K562 (cell line): ENCODE data around the gene GPR176. TPM values are rescaled to one million over a fixed set of nuclear protein-coding genes. Genes with fewer than 3 reads are reported as not detected.

Experiments used
- ATAC-seq: fragments of 200-7000 bp; cut with Tn5 transposase; 3 replicates; pipeline ENCODE4 v1.9.1; 2020; ENCODE audit warnings: moderate library complexity
- BruUV-seq: library from RNA; stranded (reverse); fragments of 400-500 nt; replicated peaks from 2 replicates; lab custom pipeline; 2021; lab: Mats Ljungman, UMichigan
- CTCF ChIA-PET: fragments of 300-600 bp; formaldehyde crosslinking; extraction: SDS; loops from one replicate; lab custom pipeline; 2021; ENCODE audit warnings: low intra/inter-chr PET ratio; lab: Yijun Ruan, JAX
- POLR2A ChIA-PET: fragments of 300-600, 350-650 bp; sonication (Branson Sonifier 250); formaldehyde crosslinking; extraction: SDS; loops from one replicate; lab custom pipeline; 2021; ENCODE audit warnings: antibody characterized with exemption, inconsistent platforms; lab: Yijun Ruan, JAX
- DNase-seq, 4 experiments: peaks; one replicate each; pipeline versions ENCODE4 v3.0.0 to v3.0.0-alpha.2; 2011 to 2018; ENCODE audit warnings: low spot score in 3 of 4, mixed read lengths in 3 of 4; ENCODE audit errors: extremely low read depth in 1 of 4
- FAIRE-seq: peaks from 2 replicates; lab custom pipeline; 2011; peaks lifted over from hg19 to GRCh38; lab: Jason Lieb, UNC
- H2AFZ ChIP-seq: 2 replicates; pipeline ENCODE4 v1.6.0; 2011; ENCODE audit warnings: low read depth, low read length, control low read depth, inconsistent platforms
- H3K27ac ChIP-seq: fragments of 200-600 bp; 3 replicates; pipeline ENCODE4 v1.8.0; 2011; ENCODE audit warnings: low read depth, mild to moderate bottlenecking, control low read depth, inconsistent platforms, low read length, moderate library complexity, mixed read lengths; ENCODE audit errors: extremely low read depth
- H3K27me3 ChIP-seq, 2 experiments: fragments of 300-600 bp in 1 of 2; 2 replicates in 1 of 2; 3 replicates in 1 of 2; pipeline versions ENCODE4 v1.6.0 to v1.8.0; 2011; ENCODE audit warnings: inconsistent platforms in 2 of 2, low read length in 2 of 2, mild to moderate bottlenecking in 1 of 2, mixed read lengths in 1 of 2, moderate library complexity in 1 of 2; ENCODE audit not compliant: control insufficient read depth in 2 of 2, insufficient read depth in 2 of 2
- H3K36me3 ChIP-seq: fragments of 300-600 bp; 3 replicates; pipeline ENCODE4 v1.8.0; 2011; ENCODE audit warnings: mild to moderate bottlenecking, low read length, inconsistent platforms; ENCODE audit not compliant: control insufficient read depth, insufficient read depth
- H3K4me1 ChIP-seq, 2 experiments: fragments of 200-600 bp in 1 of 2; replicated peaks in 1 of 2; 2 replicates in 1 of 2; 3 replicates in 1 of 2; pipeline versions ENCODE4 v1.5.1 to v1.8.0; 2011; ENCODE audit warnings: inconsistent platforms in 2 of 2, low read length in 2 of 2, mild to moderate bottlenecking in 1 of 2, mixed read lengths in 1 of 2, moderate library complexity in 1 of 2; ENCODE audit not compliant: control insufficient read depth in 2 of 2, insufficient read depth in 2 of 2
- H3K4me2 ChIP-seq: 2 replicates; pipeline ENCODE4 v1.6.1; 2011; ENCODE audit warnings: low read length, control low read depth, inconsistent platforms, mixed read lengths; ENCODE audit not compliant: insufficient read depth
- H3K4me3 ChIP-seq: fragments of 200-600 bp; sonication (generic), shearing (Covaris generic); 2 replicates; pipeline ENCODE4 v1.5.1; 2016; ENCODE audit warnings: control low read depth, inconsistent platforms
- H3K79me2 ChIP-seq: fragments of 200-600 bp; 3 replicates; pipeline ENCODE4 v1.8.0; 2011; ENCODE audit warnings: low read length, inconsistent platforms; ENCODE audit not compliant: control insufficient read depth, insufficient read depth
- H3K9ac ChIP-seq, 2 experiments: 2 replicates each; pipeline versions ENCODE4 v1.6.0 to v1.6.1; 2011; ENCODE audit warnings: low read depth in 2 of 2, low read length in 2 of 2, control low read depth in 1 of 2, inconsistent platforms in 1 of 2, mild to moderate bottlenecking in 1 of 2, mixed read lengths in 1 of 2; ENCODE audit not compliant: insufficient read depth in 1 of 2
- H3K9me1 ChIP-seq: one replicate; pipeline ENCODE4 v1.6.0; 2011; ENCODE audit warnings: inconsistent platforms, mild to moderate bottlenecking, low read length, moderate library complexity; ENCODE audit not compliant: control insufficient read depth, insufficient read depth
- H3K9me3 ChIP-seq: replicated peaks from 2 replicates; pipeline ENCODE4 v1.5.1; 2011; ENCODE audit warnings: low read depth, low read length, inconsistent platforms; ENCODE audit not compliant: control insufficient read depth, insufficient read depth
- H4K20me1 ChIP-seq: replicated peaks from 2 replicates; pipeline ENCODE4 v1.6.1; 2011; ENCODE audit warnings: low read length, inconsistent platforms, mixed read lengths; ENCODE audit not compliant: control insufficient read depth, insufficient read depth
- ARHGAP35 ChIP-seq: fragments of 450-650 bp; IDR thresholded peaks from 2 replicates; pipeline ENCODE4 v1.6.1; 2018; ENCODE audit not compliant: partially characterized antibody
- BACH1 ChIP-seq: fragments of 200-800 bp; sonication (Bioruptor generic); IDR thresholded peaks from 2 replicates; pipeline ENCODE4 v1.6.1; 2016; ENCODE audit warnings: missing genetic modification characterization, missing compliant biosample characterization
- ESRRB ChIP-seq: fragments of 250-450 bp; sonication (Bioruptor Pico); IDR thresholded peaks from 2 replicates; pipeline ENCODE4 v1.5.0; 2020; ENCODE audit warnings: mild to moderate bottlenecking, moderate library complexity, borderline replicate concordance
- KLF13 ChIP-seq: fragments of 450-650 bp; IDR thresholded peaks from 2 replicates; pipeline ENCODE4 v1.6.1; 2016; ENCODE audit warnings: missing genetic modification characterization, low read depth, mild to moderate bottlenecking, missing compliant biosample characterization, moderate library complexity, borderline replicate concordance
- NUFIP1 ChIP-seq: fragments of 450-650 bp; IDR thresholded peaks from 2 replicates; pipeline ENCODE4 v1.6.1; 2018; ENCODE audit not compliant: partially characterized antibody
- RBFOX2 ChIP-seq: fragments of 200-400 bp; formaldehyde crosslinking; IDR thresholded peaks from 2 replicates; pipeline ENCODE4 v1.6.1; 2017; ENCODE audit warnings: low read depth, mild to moderate bottlenecking, low read length, moderate library complexity
- ZNF311 ChIP-seq: fragments of 250-450 bp; sonication (Bioruptor Pico); IDR thresholded peaks from 2 replicates; pipeline ENCODE4 v1.4.0; 2020; ENCODE audit warnings: mild to moderate bottlenecking, moderate library complexity
- ZNF41 ChIP-seq: fragments of 250-450 bp; sonication (Bioruptor Pico); conservative IDR thresholded peaks from 2 replicates; pipeline ENCODE4 v1.4.0; 2020; ENCODE audit warnings: mild to moderate bottlenecking
- ZNF75A ChIP-seq: fragments of 450-650 bp; formaldehyde crosslinking; IDR thresholded peaks from 2 replicates; pipeline ENCODE4 v1.4.0; 2020; ENCODE audit warnings: mild to moderate bottlenecking
- whole genome bisulfite sequencing: fragments of 100-300 bp; shearing (Covaris generic); methylation state at CpG from one replicate; pipeline ENCODE4 v1.1.6; 2016; ENCODE audit warnings: low coverage, mixed read lengths; ENCODE audit not compliant: insufficient coverage; ENCODE audit errors: missing lambda C conversion rate; 5-methylcytosine and 5-hydroxymethylcytosine counted together
- in situ Hi-C: fragments of 300-500 bp; cut with MboI; formaldehyde crosslinking; loops from 4 replicates; pipeline ENCODE4 v1.15.0; 2018; ENCODE audit warnings: inconsistent platforms, mixed read lengths
- intact Hi-C: fragments of 100-400 bp; cut with micrococcal nuclease; formaldehyde crosslinking; loops from 2 replicates; pipeline ENCODE4 v1.14.2; 2022
- polyA plus RNA-seq, 8 experiments: library from polyadenylated mRNA; depleted of rRNA in 4 of 8; stranded (reverse) in 5 of 8; unstranded in 3 of 8; fragments of >200 nt; fragmentation: Nextera tagmentation in 2 of 8; fragmentation: Illumina TruSeq in 1 of 8; extraction: Ambion mirVana in 2 of 8; extraction: Trizol in 1 of 8; gene quantifications; 2 replicates each; pipeline versions ENCODE4 v1.2.1 to v1.2.3, GENCODE V29; 2011 to 2014; ENCODE audit warnings: inconsistent platforms in 1 of 8, missing spikeins in 1 of 8
- total RNA-seq, 7 experiments: library from RNA; depleted of rRNA in 6 of 7; stranded (reverse); fragments of >200 nt in 6 of 7; fragmentation: Illumina TruSeq in 2 of 7; extraction: Trizol in 2 of 7; gene quantifications; 2 replicates each; pipeline versions ENCODE4 v1.2.1 to v1.2.3, GENCODE V29; 2011 to 2021; ENCODE audit warnings: low replicate concordance in 1 of 7
- TF ChIP-seq, protein P1 (sequence below): sonication (generic); formaldehyde crosslinking; IDR thresholded peaks from 2 replicates; pipeline ENCODE4 v1.8.1; 2023; ENCODE audit warnings: mild to moderate bottlenecking, missing genetic modification reagents

GPR176 gene
- total and polyA plus RNA-seq, 9 of the 15 experiments (the other 6 are each of a cell fraction or from before 2014, with no cell fraction given), result 0.03 to 1.2 (median 0.76) TPM

DNA sequence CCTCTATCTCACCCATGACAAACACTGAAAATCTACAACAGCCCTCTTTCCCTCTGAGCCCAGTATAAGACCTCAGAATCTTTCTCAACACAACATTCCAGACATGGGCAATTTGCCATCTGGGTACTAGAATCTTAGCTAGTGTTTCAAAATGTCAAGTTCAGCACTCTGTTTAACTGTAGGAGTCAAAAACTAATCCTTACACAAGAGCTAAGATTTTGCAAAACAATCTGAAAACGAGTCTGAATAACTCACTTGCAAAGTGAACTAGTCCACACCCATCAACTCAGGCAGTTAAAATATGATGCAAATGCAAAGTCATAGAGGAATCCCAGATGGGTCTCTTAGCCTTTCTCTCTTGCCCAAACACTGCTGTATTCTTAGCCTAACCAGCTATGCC is 67.8 kb downstream of the GPR176 start:
- BruUV-seq, result no TSS peak
- no peaks in the 10 kb centered on the region for H3K79me2 ChIP-seq
- TF ChIP-seq ARHGAP35, result no peak
- TF ChIP-seq ESRRB, result no peak
- TF ChIP-seq KLF13 (tag), result no peak
- TF ChIP-seq ZNF311 (CRISPR knock-in tag), result no peak
- no peak for TF ChIP-seq ZNF75A (CRISPR knock-in tag)
- no peak for TF ChIP-seq NUFIP1
- TF ChIP-seq RBFOX2, result no peak
- TF ChIP-seq, protein P1, sequence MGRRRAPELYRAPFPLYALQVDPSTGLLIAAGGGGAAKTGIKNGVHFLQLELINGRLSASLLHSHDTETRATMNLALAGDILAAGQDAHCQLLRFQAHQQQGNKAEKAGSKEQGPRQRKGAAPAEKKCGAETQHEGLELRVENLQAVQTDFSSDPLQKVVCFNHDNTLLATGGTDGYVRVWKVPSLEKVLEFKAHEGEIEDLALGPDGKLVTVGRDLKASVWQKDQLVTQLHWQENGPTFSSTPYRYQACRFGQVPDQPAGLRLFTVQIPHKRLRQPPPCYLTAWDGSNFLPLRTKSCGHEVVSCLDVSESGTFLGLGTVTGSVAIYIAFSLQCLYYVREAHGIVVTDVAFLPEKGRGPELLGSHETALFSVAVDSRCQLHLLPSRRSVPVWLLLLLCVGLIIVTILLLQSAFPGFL (CRISPR knock-in tag), result no peak
- no peak for TF ChIP-seq ZNF41 (CRISPR knock-in tag)
- TF ChIP-seq BACH1 (tag), result no peak
- TF ChIP-seq, all 486 proteins: peak for 0
- Histone ChIP-seq H3K27me3 (peaks cover 5 to 11% of the 10 kb centered on the region in 2 experiments; a peak in 3 of 5 replicates), H2AFZ (no peak overlapping the region), H3K9me1 (no peaks in the 10 kb centered on the region), H3K4me3 (no peak overlapping the region), H3K9me3 (no peaks in the 10 kb centered on the region), H3K9ac (no peak overlapping the region), H3K36me3 (no peaks in the 10 kb centered on the region), H3K4me1 (no peaks in the 10 kb centered on the region), H3K27ac (no peak overlapping the region), H4K20me1 (no peaks in the 10 kb centered on the region), H3K4me2 (no peak overlapping the region)
- WGBS, result 0% methylated on average over 1 of the region's 1 CpG
- ATAC-seq (no peak), FAIRE-seq (no peak), DNase-seq (no peak)
- in situ Hi-C loops (no loop called here), intact Hi-C loops (no loop called here)
- ChIA-PET POLR2A (interaction anchor here (0.8 to 1.1 kb wide), 2 partner anchors 19 to 34 kb away, joined by 3 read pairs; no protein-coding TSS in a partner anchor), CTCF (no interaction called here)
